Left ventricle myocardium inferior (tissue), 1 donor: ENCODE results near the gene ZFPL1. TPM values are rescaled to one million over a fixed set of nuclear protein-coding genes. Genes with fewer than 3 reads are reported as not detected.

Source experiments
- microRNA-seq: library from miRNA; unstranded; fragments of <30 nt; microRNA quantifications from one replicate; pipeline ENCODE4 v1.2.0, GENCODE V29; 2020
- total RNA-seq: library from RNA; stranded (reverse); fragmentation: NEBNext Ultra II Directional; extraction: Animal tissue kit (Norgen Biotek cat#: 25700); gene quantifications from one replicate; pipeline ENCODE4 v1.2.1, GENCODE V29; 2021
- donor health status: DM: no; HTN: yes; CAD: no; lungs with severe emphysema.

Gene ZFPL1
- total RNA-seq, 1 donor from 2014 or later, result 23.1 TPM

Small RNA genes lying within 50 kb of the gene (microRNA-seq; reads per million reads assigned to microRNA genes)
- gene MIR6751, result not detected

Other genes with a start within 250 kb of the ZFPL1 start
- 1.1 TPM for gene CDC42BPG, start 239.6 kb upstream of the ZFPL1 start, total RNA-seq
- 40.3 TPM for gene EHD1, start 205.6 kb upstream of the ZFPL1 start, total RNA-seq
- 13.1 TPM for gene ATG2A, start 167.0 kb upstream of the ZFPL1 start, total RNA-seq
- gene PPP2R5B, start 159.5 kb upstream of the ZFPL1 start, total RNA-seq, result 22.5 TPM
- not detected for gene GPHA2, start 148.3 kb upstream of the ZFPL1 start, total RNA-seq
- not detected for gene MAJIN, start 112.1 kb upstream of the ZFPL1 start, total RNA-seq
- 1.3 TPM for gene BATF2, start 87.3 kb upstream of the ZFPL1 start, total RNA-seq
- 128 TPM for gene ARL2, start 70.1 kb upstream of the ZFPL1 start, total RNA-seq
- 15.7 TPM for gene SNX15, start 56.8 kb upstream of the ZFPL1 start, total RNA-seq
- gene SAC3D1, start 43.0 kb upstream of the ZFPL1 start, total RNA-seq, result 5.6 TPM
- gene NAALADL1, start 25.7 kb upstream of the ZFPL1 start, total RNA-seq, result 4.8 TPM
- gene CDCA5, start 182 bp upstream of the ZFPL1 start, total RNA-seq, result 1.3 TPM
- gene VPS51, start 12.0 kb downstream of the ZFPL1 start, total RNA-seq, result 92.2 TPM
- gene TM7SF2, start 27.6 kb downstream of the ZFPL1 start, total RNA-seq, result 56.7 TPM
- 6.1 TPM for gene ZNHIT2, start 33.5 kb downstream of the ZFPL1 start, total RNA-seq
- 629 TPM for gene FAU, start 37.9 kb downstream of the ZFPL1 start, total RNA-seq
- 32.1 TPM for gene MRPL49, start 38.1 kb downstream of the ZFPL1 start, total RNA-seq
- gene SYVN1, start 50.3 kb downstream of the ZFPL1 start, total RNA-seq, result 25.6 TPM
- gene SPDYC, start 86.0 kb downstream of the ZFPL1 start, total RNA-seq, result not detected
- 74.6 TPM for gene CAPN1, start 97.7 kb downstream of the ZFPL1 start, total RNA-seq
- gene POLA2, start 177.7 kb downstream of the ZFPL1 start, total RNA-seq, result 3.8 TPM
- 11.3 TPM for gene CDC42EP2, start 230.6 kb downstream of the ZFPL1 start, total RNA-seq
- gene DPF2, start 249.6 kb downstream of the ZFPL1 start, total RNA-seq, result 40.6 TPM